Liver (tissue), 3 donors: ENCODE measurements around the gene EPSTI1.

Experiments used
- CTCF ChIP-seq: fragments of 150-350 bp; IDR thresholded peaks from 2 replicates; pipeline ENCODE4 v1.5.1; 2017; ENCODE audit warnings: improper control_type of control experiment, low read depth, low read length; ENCODE audit not compliant: missing input control
- GABPA ChIP-seq, 2 donors: IDR thresholded peaks in 1 of 2; conservative IDR thresholded peaks in 1 of 2; 2 replicates each; pipeline ENCODE4 v1.6.1; 2016; ENCODE audit warnings: antibody characterized with exemption in 2 of 2, mild to moderate bottlenecking in 1 of 2, moderate library complexity in 1 of 2
- JUND ChIP-seq, 2 donors: IDR thresholded peaks; 2 replicates each; pipeline ENCODE4 v1.6.1; 2016; ENCODE audit warnings: antibody characterized with exemption in 2 of 2
- MAX ChIP-seq: IDR thresholded peaks from 2 replicates; pipeline ENCODE4 v1.6.1; 2016; ENCODE audit warnings: antibody characterized with exemption
- RAD21 ChIP-seq, 2 donors: IDR thresholded peaks; 2 replicates each; pipeline ENCODE4 v1.6.1; 2016; ENCODE audit warnings: antibody characterized with exemption in 2 of 2, mild to moderate bottlenecking in 2 of 2
- TAF1 ChIP-seq: conservative IDR thresholded peaks from 2 replicates; pipeline ENCODE4 v1.6.1; 2016; ENCODE audit warnings: antibody characterized with exemption, mild to moderate bottlenecking
- TF ChIP-seq, protein P1 (sequence below): IDR thresholded peaks from 2 replicates; pipeline ENCODE4 v1.6.1; 2016; ENCODE audit warnings: antibody characterized with exemption
- TF ChIP-seq, protein P2 (sequence below): IDR thresholded peaks from 2 replicates; pipeline ENCODE4 v1.6.1; 2016; ENCODE audit warnings: antibody characterized with exemption
- TF ChIP-seq, protein P3 (sequence below): IDR thresholded peaks from 2 replicates; pipeline ENCODE4 v1.6.1; 2016; ENCODE audit warnings: antibody characterized with exemption, mild to moderate bottlenecking
- donor health status: healthy.
- donor health status: healthy.

DNA sequence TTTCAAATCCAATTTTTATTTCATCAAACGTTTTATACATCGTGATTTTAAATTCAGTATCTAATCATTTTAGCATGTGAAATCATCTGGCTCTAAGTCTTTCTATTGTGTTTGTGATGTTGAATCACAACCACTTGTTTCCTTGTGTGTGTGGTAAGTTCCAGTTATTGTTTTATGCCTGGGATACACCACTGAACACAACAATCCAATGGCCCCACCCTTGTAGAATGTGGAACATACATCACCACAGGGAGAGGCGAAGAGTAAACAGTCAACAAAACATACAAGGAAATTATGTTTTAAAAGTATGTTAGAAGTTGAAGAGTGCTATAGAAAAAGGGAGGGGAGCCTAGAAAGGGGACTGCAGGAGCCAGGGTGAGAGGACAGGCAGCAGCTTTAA, 100.5 kb downstream of the EPSTI1 start:
- TF ChIP-seq, protein P1, sequence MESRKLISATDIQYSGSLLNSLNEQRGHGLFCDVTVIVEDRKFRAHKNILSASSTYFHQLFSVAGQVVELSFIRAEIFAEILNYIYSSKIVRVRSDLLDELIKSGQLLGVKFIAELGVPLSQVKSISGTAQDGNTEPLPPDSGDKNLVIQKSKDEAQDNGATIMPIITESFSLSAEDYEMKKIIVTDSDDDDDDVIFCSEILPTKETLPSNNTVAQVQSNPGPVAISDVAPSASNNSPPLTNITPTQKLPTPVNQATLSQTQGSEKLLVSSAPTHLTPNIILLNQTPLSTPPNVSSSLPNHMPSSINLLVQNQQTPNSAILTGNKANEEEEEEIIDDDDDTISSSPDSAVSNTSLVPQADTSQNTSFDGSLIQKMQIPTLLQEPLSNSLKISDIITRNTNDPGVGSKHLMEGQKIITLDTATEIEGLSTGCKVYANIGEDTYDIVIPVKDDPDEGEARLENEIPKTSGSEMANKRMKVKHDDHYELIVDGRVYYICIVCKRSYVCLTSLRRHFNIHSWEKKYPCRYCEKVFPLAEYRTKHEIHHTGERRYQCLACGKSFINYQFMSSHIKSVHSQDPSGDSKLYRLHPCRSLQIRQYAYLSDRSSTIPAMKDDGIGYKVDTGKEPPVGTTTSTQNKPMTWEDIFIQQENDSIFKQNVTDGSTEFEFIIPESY, result no peak
- TF ChIP-seq CTCF (no peak), JUND (IDR thresholded peaks at IDR 0.05) (no peak), TAF1 (no peak), GABPA (IDR thresholded peaks at IDR 0.05 in 1 of 2, conservative IDR thresholded peaks at IDR 0.05 in 1 of 2) (no peak), MAX (no peak), RAD21 (IDR thresholded peaks at IDR 0.05) (no peak)
- TF ChIP-seq, protein P2, sequence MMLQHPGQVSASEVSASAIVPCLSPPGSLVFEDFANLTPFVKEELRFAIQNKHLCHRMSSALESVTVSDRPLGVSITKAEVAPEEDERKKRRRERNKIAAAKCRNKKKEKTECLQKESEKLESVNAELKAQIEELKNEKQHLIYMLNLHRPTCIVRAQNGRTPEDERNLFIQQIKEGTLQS, result no peak
- TF ChIP-seq, protein P3, sequence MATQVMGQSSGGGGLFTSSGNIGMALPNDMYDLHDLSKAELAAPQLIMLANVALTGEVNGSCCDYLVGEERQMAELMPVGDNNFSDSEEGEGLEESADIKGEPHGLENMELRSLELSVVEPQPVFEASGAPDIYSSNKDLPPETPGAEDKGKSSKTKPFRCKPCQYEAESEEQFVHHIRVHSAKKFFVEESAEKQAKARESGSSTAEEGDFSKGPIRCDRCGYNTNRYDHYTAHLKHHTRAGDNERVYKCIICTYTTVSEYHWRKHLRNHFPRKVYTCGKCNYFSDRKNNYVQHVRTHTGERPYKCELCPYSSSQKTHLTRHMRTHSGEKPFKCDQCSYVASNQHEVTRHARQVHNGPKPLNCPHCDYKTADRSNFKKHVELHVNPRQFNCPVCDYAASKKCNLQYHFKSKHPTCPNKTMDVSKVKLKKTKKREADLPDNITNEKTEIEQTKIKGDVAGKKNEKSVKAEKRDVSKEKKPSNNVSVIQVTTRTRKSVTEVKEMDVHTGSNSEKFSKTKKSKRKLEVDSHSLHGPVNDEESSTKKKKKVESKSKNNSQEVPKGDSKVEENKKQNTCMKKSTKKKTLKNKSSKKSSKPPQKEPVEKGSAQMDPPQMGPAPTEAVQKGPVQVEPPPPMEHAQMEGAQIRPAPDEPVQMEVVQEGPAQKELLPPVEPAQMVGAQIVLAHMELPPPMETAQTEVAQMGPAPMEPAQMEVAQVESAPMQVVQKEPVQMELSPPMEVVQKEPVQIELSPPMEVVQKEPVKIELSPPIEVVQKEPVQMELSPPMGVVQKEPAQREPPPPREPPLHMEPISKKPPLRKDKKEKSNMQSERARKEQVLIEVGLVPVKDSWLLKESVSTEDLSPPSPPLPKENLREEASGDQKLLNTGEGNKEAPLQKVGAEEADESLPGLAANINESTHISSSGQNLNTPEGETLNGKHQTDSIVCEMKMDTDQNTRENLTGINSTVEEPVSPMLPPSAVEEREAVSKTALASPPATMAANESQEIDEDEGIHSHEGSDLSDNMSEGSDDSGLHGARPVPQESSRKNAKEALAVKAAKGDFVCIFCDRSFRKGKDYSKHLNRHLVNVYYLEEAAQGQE, result no peak
